OCI-LY1 (cell line): ENCODE measurements around the gene KDM5C.

ENCODE experiments used
- H2AFZ ChIP-seq: fragments of 200-600 bp; sonication (generic), shearing (Covaris generic); 2 replicates; pipeline ENCODE4 v1.6.0; 2014; ENCODE audit warnings: antibody characterized with exemption, mild to moderate bottlenecking, low read length
- H3F3A ChIP-seq: fragments of 200-600 bp; sonication (generic), shearing (Covaris generic); 2 replicates; pipeline ENCODE4 v1.6.0; 2014; ENCODE audit warnings: mild to moderate bottlenecking, antibody characterized with exemption, low read length, moderate library complexity; ENCODE audit not compliant: insufficient read depth
- H3K27ac ChIP-seq: fragments of 200-600 bp; sonication (generic); 2 replicates; pipeline ENCODE4 v1.5.1; 2014; ENCODE audit warnings: low read length, mixed run types, mild to moderate bottlenecking, low read depth; ENCODE audit not compliant: poor library complexity, severe bottlenecking
- H3K27me3 ChIP-seq: fragments of 200-600 bp; sonication (generic); 2 replicates; pipeline ENCODE4 v1.6.0; 2014; ENCODE audit warnings: antibody characterized with exemption, mild to moderate bottlenecking, low read length, moderate library complexity; ENCODE audit not compliant: insufficient read depth
- H3K36me3 ChIP-seq: fragments of 200-600 bp; sonication (generic); 2 replicates; pipeline ENCODE4 v1.6.1; 2014; ENCODE audit warnings: mild to moderate bottlenecking, antibody characterized with exemption, low read length, moderate library complexity, mixed read lengths; ENCODE audit not compliant: insufficient read depth
- H3K4me1 ChIP-seq: fragments of 200-600 bp; sonication (generic); 2 replicates; pipeline ENCODE4 v1.5.1; 2014; ENCODE audit warnings: mild to moderate bottlenecking, low read length, moderate library complexity; ENCODE audit not compliant: insufficient read depth, severe bottlenecking
- H3K4me2 ChIP-seq: fragments of 200-600 bp; sonication (generic), shearing (Covaris generic); 2 replicates; pipeline ENCODE4 v1.6.1; 2014; ENCODE audit warnings: low read length
- H3K4me3 ChIP-seq: fragments of 200-600 bp; sonication (generic); 2 replicates; pipeline ENCODE4 v1.5.1; 2014; ENCODE audit warnings: low read length, low read depth, mild to moderate bottlenecking, mixed read lengths; ENCODE audit not compliant: poor library complexity, severe bottlenecking
- H3K79me2 ChIP-seq: fragments of 200-600 bp; shearing (Covaris generic); 2 replicates; pipeline ENCODE4 v1.6.1; 2016; ENCODE audit warnings: mixed run types, low read length, mixed read lengths; ENCODE audit not compliant: insufficient read depth
- H3K9ac ChIP-seq: fragments of 200-600 bp; sonication (generic), shearing (Covaris generic); 2 replicates; pipeline ENCODE4 v1.6.1; 2014; ENCODE audit warnings: mild to moderate bottlenecking, low read length, mixed read lengths
- H3K9me2 ChIP-seq: fragments of 200-600 bp; sonication (generic), shearing (Covaris generic); 2 replicates; pipeline ENCODE4 v1.6.1; 2014; ENCODE audit warnings: low read depth, mild to moderate bottlenecking, low read length, mixed read lengths
- H3K9me3 ChIP-seq: fragments of 200-600 bp; shearing (Covaris generic); 2 replicates; pipeline ENCODE4 v1.6.1; 2014; ENCODE audit warnings: low read length, mixed read lengths
- H4K20me1 ChIP-seq: fragments of 200-600 bp; sonication (generic), shearing (Covaris generic); 2 replicates; pipeline ENCODE4 v1.6.0; 2016; ENCODE audit warnings: mild to moderate bottlenecking, low read length; ENCODE audit not compliant: insufficient read depth
- CTCF ChIP-seq: fragments of 200-600 bp; sonication (generic), shearing (Covaris generic); IDR thresholded peaks from 2 replicates; pipeline ENCODE4 v1.5.1; 2017; ENCODE audit warnings: mild to moderate bottlenecking, antibody characterized with exemption, low read length, moderate library complexity, mixed read lengths
- EZH2 ChIP-seq: fragments of 200-600 bp; sonication (generic), shearing (Covaris generic); IDR thresholded peaks from 2 replicates; pipeline ENCODE4 v1.8.0; 2017; ENCODE audit warnings: borderline replicate concordance, mixed run types, mild to moderate bottlenecking, antibody characterized with exemption, low read length, moderate library complexity, mixed read lengths

KDM5C gene

GRCh38 chrX:53257166-53257565 lies 32.2 kb upstream of the KDM5C start:
- no peaks in the 10 kb centered on the region for H3K79me2 ChIP-seq
- no peak overlapping the region for H3K27ac ChIP-seq
- no peaks in the 10 kb centered on the region for H3K27me3 ChIP-seq
- TF ChIP-seq EZH2 (no peak), CTCF (no peak)
- H3K4me1 ChIP-seq, result no peaks in the 10 kb centered on the region
- H3K9me2 ChIP-seq, result no peaks in the 10 kb centered on the region
- no peak overlapping the region for H3K4me2 ChIP-seq
- no peaks in the 10 kb centered on the region for H4K20me1 ChIP-seq
- no peak overlapping the region for H3K9ac ChIP-seq
- H3K36me3 ChIP-seq, result no peaks in the 10 kb centered on the region
- no peak overlapping the region for H2AFZ ChIP-seq
- H3F3A ChIP-seq, result no peaks in the 10 kb centered on the region
- no peak overlapping the region for H3K4me3 ChIP-seq
- H3K9me3 ChIP-seq, result no peaks in the 10 kb centered on the region

- no peaks in the 10 kb centered on the region for H3K9me2 ChIP-seq
- no peak overlapping the region for H2AFZ ChIP-seq
- H3K36me3 ChIP-seq, result no peaks in the 10 kb centered on the region
- H3K4me1 ChIP-seq, result no peaks in the 10 kb centered on the region
- H3K79me2 ChIP-seq, result no peaks in the 10 kb centered on the region
- no peaks in the 10 kb centered on the region for H3K27me3 ChIP-seq
- no peak overlapping the region for H3K27ac ChIP-seq
- no peak overlapping the region for H3K9ac ChIP-seq
- TF ChIP-seq EZH2, result no peak
- no peak for TF ChIP-seq CTCF
- H3F3A ChIP-seq, result no peaks in the 10 kb centered on the region
- H4K20me1 ChIP-seq, result no peaks in the 10 kb centered on the region
- no peak overlapping the region for H3K4me3 ChIP-seq
- no peak overlapping the region for H3K4me2 ChIP-seq
- no peaks in the 10 kb centered on the region for H3K9me3 ChIP-seq
Observed at GRCh38 chrX:53256446-53257041, 31.5 kb upstream of the KDM5C start.

GRCh38 chrX:53255738-53256191 lies 30.8 kb upstream of the KDM5C start:
- Histone ChIP-seq H3K36me3 (no peaks in the 10 kb centered on the region), H2AFZ (no peak overlapping the region), H3F3A (no peaks in the 10 kb centered on the region), H3K4me1 (no peaks in the 10 kb centered on the region), H3K9me3 (no peaks in the 10 kb centered on the region), H3K9ac (no peak overlapping the region), H3K79me2 (no peaks in the 10 kb centered on the region), H3K27me3 (no peaks in the 10 kb centered on the region), H3K9me2 (no peaks in the 10 kb centered on the region), H3K27ac (no peak overlapping the region), H3K4me2 (no peak overlapping the region), H4K20me1 (no peaks in the 10 kb centered on the region), H3K4me3 (no peak overlapping the region)
- no peak for TF ChIP-seq CTCF
- no peak for TF ChIP-seq EZH2
